HEK293 (cell line): ENCODE data around the gene SLC25A11.

Experiments used
- GFI1B ChIP-seq: fragments of 450-650 bp; formaldehyde crosslinking; IDR thresholded peaks from 2 replicates; pipeline ENCODE4 v1.5.1; 2016; ENCODE audit warnings: missing biosample characterization, missing genetic modification characterization
- IKZF3 ChIP-seq: fragments of 450-650 bp; IDR thresholded peaks from 2 replicates; pipeline ENCODE4 v1.5.0; 2018; ENCODE audit warnings: missing biosample characterization, mild to moderate bottlenecking, missing genetic modification characterization, moderate library complexity
- KLF16 ChIP-seq: fragments of 450-650 bp; formaldehyde crosslinking; IDR thresholded peaks from 2 replicates; pipeline ENCODE4 v1.5.1; 2017; ENCODE audit warnings: missing biosample characterization, missing genetic modification characterization
- OSR2 ChIP-seq: fragments of 450-650 bp; formaldehyde crosslinking; IDR thresholded peaks from 2 replicates; pipeline ENCODE4 v1.5.1; 2016; ENCODE audit warnings: missing biosample characterization, missing genetic modification characterization
- SCRT2 ChIP-seq: fragments of 450-650 bp; formaldehyde crosslinking; IDR thresholded peaks from 2 replicates; pipeline ENCODE4 v1.5.1; 2016; ENCODE audit warnings: missing biosample characterization, missing genetic modification characterization
- SP3 ChIP-seq: fragments of 450-650 bp; formaldehyde crosslinking; IDR thresholded peaks from 2 replicates; pipeline ENCODE4 v1.5.1; 2016; ENCODE audit warnings: missing biosample characterization, missing genetic modification characterization
- TCF7L2 ChIP-seq: IDR thresholded peaks from 2 replicates; pipeline ENCODE4 v1.6.1; 2011; ENCODE audit warnings: low read depth, mild to moderate bottlenecking, inconsistent platforms, low read length, moderate library complexity, borderline replicate concordance
- ZBTB17 ChIP-seq: fragments of 450-650 bp; formaldehyde crosslinking; IDR thresholded peaks from 2 replicates; pipeline ENCODE4 v1.5.1; 2016; ENCODE audit warnings: missing biosample characterization, missing genetic modification characterization
- ZBTB20 ChIP-seq: fragments of 450-650 bp; formaldehyde crosslinking; IDR thresholded peaks from 2 replicates; pipeline ENCODE4 v1.5.1; 2016; ENCODE audit warnings: missing biosample characterization, missing genetic modification characterization
- ZFHX2 ChIP-seq: fragments of 450-650 bp; formaldehyde crosslinking; conservative IDR thresholded peaks from 2 replicates; pipeline ENCODE4 v1.5.1; 2016; ENCODE audit warnings: missing biosample characterization, missing genetic modification characterization
- ZFP37 ChIP-seq: fragments of 450-650 bp; formaldehyde crosslinking; IDR thresholded peaks from 2 replicates; pipeline ENCODE4 v1.5.1; 2016; ENCODE audit warnings: missing biosample characterization, missing genetic modification characterization
- ZNF140 ChIP-seq: fragments of 450-650 bp; formaldehyde crosslinking; IDR thresholded peaks from 2 replicates; pipeline ENCODE4 v1.5.1; 2016; ENCODE audit warnings: missing biosample characterization, missing genetic modification characterization
- ZNF16 ChIP-seq: fragments of 450-650 bp; formaldehyde crosslinking; IDR thresholded peaks from 2 replicates; pipeline ENCODE4 v1.5.1; 2016; ENCODE audit warnings: low read depth, missing biosample characterization, missing genetic modification characterization
- ZNF221 ChIP-seq: fragments of 450-650 bp; formaldehyde crosslinking; IDR thresholded peaks from 2 replicates; pipeline ENCODE4 v1.5.1; 2017; ENCODE audit warnings: missing biosample characterization, missing genetic modification characterization, borderline replicate concordance
- ZNF24 ChIP-seq: fragments of 450-650 bp; formaldehyde crosslinking; IDR thresholded peaks from 2 replicates; pipeline ENCODE4 v1.5.1; 2016; ENCODE audit warnings: missing biosample characterization, missing genetic modification characterization
- ZNF248 ChIP-seq: fragments of 450-650 bp; formaldehyde crosslinking; IDR thresholded peaks from 2 replicates; pipeline ENCODE4 v1.5.1; 2017; ENCODE audit warnings: missing biosample characterization, missing genetic modification characterization
- ZNF391 ChIP-seq: fragments of 450-650 bp; formaldehyde crosslinking; IDR thresholded peaks from 2 replicates; pipeline ENCODE4 v1.5.1; 2016; ENCODE audit warnings: low read depth, missing biosample characterization, missing genetic modification characterization, borderline replicate concordance
- ZNF394 ChIP-seq: fragments of 450-650 bp; formaldehyde crosslinking; IDR thresholded peaks from 2 replicates; pipeline ENCODE4 v1.5.1; 2016; ENCODE audit warnings: missing biosample characterization, missing genetic modification characterization, mild to moderate bottlenecking, moderate library complexity, borderline replicate concordance
- ZNF426 ChIP-seq: fragments of 450-650 bp; formaldehyde crosslinking; IDR thresholded peaks from 2 replicates; pipeline ENCODE4 v1.5.1; 2017; ENCODE audit warnings: missing biosample characterization, missing genetic modification characterization, mild to moderate bottlenecking, inconsistent platforms, moderate library complexity
- ZNF707 ChIP-seq: fragments of 450-650 bp; formaldehyde crosslinking; IDR thresholded peaks from 2 replicates; pipeline ENCODE4 v1.5.1; 2016; ENCODE audit warnings: missing biosample characterization, missing genetic modification characterization
- ZNF747 ChIP-seq: fragments of 450-650 bp; formaldehyde crosslinking; IDR thresholded peaks from 2 replicates; pipeline ENCODE4 v1.5.1; 2016; ENCODE audit warnings: missing biosample characterization, missing genetic modification characterization
- ZNF776 ChIP-seq: fragments of 450-650 bp; formaldehyde crosslinking; IDR thresholded peaks from 2 replicates; pipeline ENCODE4 v1.5.0; 2017; ENCODE audit warnings: missing biosample characterization, missing genetic modification characterization, borderline replicate concordance
- TF ChIP-seq, protein P1 (sequence below): fragments of 450-650 bp; IDR thresholded peaks from 2 replicates; pipeline ENCODE4 v1.5.1; 2018; ENCODE audit warnings: missing biosample characterization, mild to moderate bottlenecking, missing genetic modification characterization
- TF ChIP-seq, protein P2 (sequence below): fragments of 450-650 bp; formaldehyde crosslinking; conservative IDR thresholded peaks from 2 replicates; pipeline ENCODE4 v1.5.1; 2016; ENCODE audit warnings: low read depth, missing biosample characterization, missing genetic modification characterization
- TF ChIP-seq, protein P3 (sequence below): fragments of 450-650 bp; formaldehyde crosslinking; IDR thresholded peaks from 2 replicates; pipeline ENCODE4 v1.5.1; 2016; ENCODE audit warnings: missing biosample characterization, missing genetic modification characterization
- TF ChIP-seq, protein P4 (sequence below): fragments of 450-650 bp; formaldehyde crosslinking; IDR thresholded peaks from 2 replicates; pipeline ENCODE4 v1.5.1; 2016; ENCODE audit warnings: missing biosample characterization, missing genetic modification characterization, borderline replicate concordance

The SLC25A11 gene

DNA sequence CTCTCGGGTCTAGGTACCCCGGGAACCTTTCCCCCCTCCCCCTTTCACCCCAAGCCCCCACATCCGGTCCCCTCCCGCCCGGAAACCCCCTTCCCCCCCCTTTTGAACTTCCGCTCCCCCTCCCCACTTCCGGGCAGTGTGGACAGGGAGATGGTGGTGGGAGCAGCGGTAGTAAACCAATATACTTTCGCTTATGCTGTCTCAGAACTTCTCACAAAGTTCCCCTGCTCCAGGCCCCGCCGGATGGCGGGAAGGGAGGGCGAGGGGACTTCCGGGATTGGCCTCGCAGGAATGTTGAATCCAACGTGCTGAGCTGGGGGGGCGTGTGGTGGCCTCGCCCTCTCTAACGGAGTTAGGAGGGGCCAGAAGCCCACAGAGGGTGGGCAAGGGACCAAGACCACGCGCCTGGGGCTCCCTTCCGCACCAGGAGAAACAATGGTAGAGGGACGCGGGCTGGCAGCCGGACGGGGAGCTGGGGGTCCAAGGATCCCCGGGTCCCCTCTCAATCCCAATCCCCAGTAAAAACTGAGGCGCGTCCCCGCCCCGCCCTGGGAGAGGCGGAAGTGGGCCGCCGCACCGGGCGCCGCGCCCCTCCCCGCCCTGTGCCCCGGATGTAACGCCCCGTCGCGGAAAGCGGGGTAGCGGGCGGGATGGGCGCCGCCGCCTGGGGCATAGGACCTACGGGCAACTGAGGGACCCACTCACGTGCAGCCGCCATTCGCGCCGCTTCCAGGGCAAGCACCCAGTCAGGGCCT is 7.7 kb upstream of the SLC25A11 start (continued):
- TF ChIP-seq OSR2 (tag by site-specific recombination), result no peak
- TF ChIP-seq ZFHX2 (tag by site-specific recombination), result 0 out of 2 replicates have a peak, but pooled peaks have one; percentile 8
- TF ChIP-seq, protein P1, sequence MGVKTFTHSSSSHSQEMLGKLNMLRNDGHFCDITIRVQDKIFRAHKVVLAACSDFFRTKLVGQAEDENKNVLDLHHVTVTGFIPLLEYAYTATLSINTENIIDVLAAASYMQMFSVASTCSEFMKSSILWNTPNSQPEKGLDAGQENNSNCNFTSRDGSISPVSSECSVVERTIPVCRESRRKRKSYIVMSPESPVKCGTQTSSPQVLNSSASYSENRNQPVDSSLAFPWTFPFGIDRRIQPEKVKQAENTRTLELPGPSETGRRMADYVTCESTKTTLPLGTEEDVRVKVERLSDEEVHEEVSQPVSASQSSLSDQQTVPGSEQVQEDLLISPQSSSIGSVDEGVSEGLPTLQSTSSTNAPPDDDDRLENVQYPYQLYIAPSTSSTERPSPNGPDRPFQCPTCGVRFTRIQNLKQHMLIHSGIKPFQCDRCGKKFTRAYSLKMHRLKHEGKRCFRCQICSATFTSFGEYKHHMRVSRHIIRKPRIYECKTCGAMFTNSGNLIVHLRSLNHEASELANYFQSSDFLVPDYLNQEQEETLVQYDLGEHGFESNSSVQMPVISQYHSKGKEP (tag by site-specific recombination), result no peak
- no peak for TF ChIP-seq ZNF747 (tag by site-specific recombination)
- TF ChIP-seq SCRT2 (tag by site-specific recombination), result no peak
- TF ChIP-seq, protein P2, sequence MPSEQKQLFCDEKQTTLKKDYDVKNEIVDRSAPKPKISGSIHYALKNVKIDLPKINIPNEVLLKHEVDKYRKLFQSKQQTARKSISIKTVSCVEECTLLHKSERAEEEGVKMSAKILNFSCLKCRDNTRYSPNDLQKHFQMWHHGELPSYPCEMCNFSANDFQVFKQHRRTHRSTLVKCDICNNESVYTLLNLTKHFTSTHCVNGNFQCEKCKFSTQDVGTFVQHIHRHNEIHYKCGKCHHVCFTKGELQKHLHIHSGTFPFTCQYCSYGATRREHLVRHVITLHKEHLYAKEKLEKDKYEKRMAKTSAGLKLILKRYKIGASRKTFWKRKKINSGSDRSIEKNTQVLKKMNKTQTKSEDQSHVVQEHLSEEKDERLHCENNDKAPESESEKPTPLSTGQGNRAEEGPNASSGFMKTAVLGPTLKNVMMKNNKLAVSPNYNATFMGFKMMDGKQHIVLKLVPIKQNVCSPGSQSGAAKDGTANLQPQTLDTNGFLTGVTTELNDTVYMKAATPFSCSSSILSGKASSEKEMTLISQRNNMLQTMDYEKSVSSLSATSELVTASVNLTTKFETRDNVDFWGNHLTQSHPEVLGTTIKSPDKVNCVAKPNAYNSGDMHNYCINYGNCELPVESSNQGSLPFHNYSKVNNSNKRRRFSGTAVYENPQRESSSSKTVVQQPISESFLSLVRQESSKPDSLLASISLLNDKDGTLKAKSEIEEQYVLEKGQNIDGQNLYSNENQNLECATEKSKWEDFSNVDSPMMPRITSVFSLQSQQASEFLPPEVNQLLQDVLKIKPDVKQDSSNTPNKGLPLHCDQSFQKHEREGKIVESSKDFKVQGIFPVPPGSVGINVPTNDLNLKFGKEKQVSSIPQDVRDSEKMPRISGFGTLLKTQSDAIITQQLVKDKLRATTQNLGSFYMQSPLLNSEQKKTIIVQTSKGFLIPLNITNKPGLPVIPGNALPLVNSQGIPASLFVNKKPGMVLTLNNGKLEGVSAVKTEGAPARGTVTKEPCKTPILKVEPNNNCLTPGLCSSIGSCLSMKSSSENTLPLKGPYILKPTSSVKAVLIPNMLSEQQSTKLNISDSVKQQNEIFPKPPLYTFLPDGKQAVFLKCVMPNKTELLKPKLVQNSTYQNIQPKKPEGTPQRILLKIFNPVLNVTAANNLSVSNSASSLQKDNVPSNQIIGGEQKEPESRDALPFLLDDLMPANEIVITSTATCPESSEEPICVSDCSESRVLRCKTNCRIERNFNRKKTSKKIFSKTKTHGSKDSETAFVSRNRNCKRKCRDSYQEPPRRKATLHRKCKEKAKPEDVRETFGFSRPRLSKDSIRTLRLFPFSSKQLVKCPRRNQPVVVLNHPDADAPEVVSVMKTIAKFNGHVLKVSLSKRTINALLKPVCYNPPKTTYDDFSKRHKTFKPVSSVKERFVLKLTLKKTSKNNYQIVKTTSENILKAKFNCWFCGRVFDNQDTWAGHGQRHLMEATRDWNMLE (tag by site-specific recombination), result no peak; the same call in 1 of the 2 replicates
- 0 out of 2 replicates have a peak, but pooled peaks have one; percentile 66 for TF ChIP-seq ZFP37 (tag by site-specific recombination)
- 0 out of 2 replicates have a peak, but pooled peaks have one; percentile 26 for TF ChIP-seq ZNF394 (tag by site-specific recombination)
- no peak for TF ChIP-seq ZNF221 (tag by site-specific recombination)
- TF ChIP-seq ZBTB20 (tag by site-specific recombination), result peak; percentile 37; the same call in 1 of the 2 replicates
- no peak for TF ChIP-seq ZNF248 (tag by site-specific recombination)
- TF ChIP-seq, protein P3, sequence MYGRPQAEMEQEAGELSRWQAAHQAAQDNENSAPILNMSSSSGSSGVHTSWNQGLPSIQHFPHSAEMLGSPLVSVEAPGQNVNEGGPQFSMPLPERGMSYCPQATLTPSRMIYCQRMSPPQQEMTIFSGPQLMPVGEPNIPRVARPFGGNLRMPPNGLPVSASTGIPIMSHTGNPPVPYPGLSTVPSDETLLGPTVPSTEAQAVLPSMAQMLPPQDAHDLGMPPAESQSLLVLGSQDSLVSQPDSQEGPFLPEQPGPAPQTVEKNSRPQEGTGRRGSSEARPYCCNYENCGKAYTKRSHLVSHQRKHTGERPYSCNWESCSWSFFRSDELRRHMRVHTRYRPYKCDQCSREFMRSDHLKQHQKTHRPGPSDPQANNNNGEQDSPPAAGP (tag by site-specific recombination), result peak; percentile 70; the same call in 1 of the 2 replicates
- TF ChIP-seq ZBTB17, result no peak
- TF ChIP-seq SP3, result peak; percentile 91
- peak; percentile 64 for TF ChIP-seq KLF16 (tag by site-specific recombination)
- TF ChIP-seq ZNF16 (tag by site-specific recombination), result no peak
- TF ChIP-seq GFI1B (tag by site-specific recombination), result no peak
- TF ChIP-seq IKZF3 (tag by site-specific recombination), result peak; percentile 48; the same call in 1 of the 2 replicates
- TF ChIP-seq ZNF426 (tag by site-specific recombination), result no peak
- 0 out of 2 replicates have a peak, but pooled peaks have one; percentile 11 for TF ChIP-seq ZNF24 (tag by site-specific recombination)
- TF ChIP-seq ZNF707 (tag by site-specific recombination), result no peak
- TF ChIP-seq TCF7L2, result no peak
- no peak for TF ChIP-seq ZNF391 (tag by site-specific recombination)
- TF ChIP-seq ZNF776 (tag by site-specific recombination), result no peak
- no peak for TF ChIP-seq ZNF140 (tag by site-specific recombination)
- TF ChIP-seq, protein P4, sequence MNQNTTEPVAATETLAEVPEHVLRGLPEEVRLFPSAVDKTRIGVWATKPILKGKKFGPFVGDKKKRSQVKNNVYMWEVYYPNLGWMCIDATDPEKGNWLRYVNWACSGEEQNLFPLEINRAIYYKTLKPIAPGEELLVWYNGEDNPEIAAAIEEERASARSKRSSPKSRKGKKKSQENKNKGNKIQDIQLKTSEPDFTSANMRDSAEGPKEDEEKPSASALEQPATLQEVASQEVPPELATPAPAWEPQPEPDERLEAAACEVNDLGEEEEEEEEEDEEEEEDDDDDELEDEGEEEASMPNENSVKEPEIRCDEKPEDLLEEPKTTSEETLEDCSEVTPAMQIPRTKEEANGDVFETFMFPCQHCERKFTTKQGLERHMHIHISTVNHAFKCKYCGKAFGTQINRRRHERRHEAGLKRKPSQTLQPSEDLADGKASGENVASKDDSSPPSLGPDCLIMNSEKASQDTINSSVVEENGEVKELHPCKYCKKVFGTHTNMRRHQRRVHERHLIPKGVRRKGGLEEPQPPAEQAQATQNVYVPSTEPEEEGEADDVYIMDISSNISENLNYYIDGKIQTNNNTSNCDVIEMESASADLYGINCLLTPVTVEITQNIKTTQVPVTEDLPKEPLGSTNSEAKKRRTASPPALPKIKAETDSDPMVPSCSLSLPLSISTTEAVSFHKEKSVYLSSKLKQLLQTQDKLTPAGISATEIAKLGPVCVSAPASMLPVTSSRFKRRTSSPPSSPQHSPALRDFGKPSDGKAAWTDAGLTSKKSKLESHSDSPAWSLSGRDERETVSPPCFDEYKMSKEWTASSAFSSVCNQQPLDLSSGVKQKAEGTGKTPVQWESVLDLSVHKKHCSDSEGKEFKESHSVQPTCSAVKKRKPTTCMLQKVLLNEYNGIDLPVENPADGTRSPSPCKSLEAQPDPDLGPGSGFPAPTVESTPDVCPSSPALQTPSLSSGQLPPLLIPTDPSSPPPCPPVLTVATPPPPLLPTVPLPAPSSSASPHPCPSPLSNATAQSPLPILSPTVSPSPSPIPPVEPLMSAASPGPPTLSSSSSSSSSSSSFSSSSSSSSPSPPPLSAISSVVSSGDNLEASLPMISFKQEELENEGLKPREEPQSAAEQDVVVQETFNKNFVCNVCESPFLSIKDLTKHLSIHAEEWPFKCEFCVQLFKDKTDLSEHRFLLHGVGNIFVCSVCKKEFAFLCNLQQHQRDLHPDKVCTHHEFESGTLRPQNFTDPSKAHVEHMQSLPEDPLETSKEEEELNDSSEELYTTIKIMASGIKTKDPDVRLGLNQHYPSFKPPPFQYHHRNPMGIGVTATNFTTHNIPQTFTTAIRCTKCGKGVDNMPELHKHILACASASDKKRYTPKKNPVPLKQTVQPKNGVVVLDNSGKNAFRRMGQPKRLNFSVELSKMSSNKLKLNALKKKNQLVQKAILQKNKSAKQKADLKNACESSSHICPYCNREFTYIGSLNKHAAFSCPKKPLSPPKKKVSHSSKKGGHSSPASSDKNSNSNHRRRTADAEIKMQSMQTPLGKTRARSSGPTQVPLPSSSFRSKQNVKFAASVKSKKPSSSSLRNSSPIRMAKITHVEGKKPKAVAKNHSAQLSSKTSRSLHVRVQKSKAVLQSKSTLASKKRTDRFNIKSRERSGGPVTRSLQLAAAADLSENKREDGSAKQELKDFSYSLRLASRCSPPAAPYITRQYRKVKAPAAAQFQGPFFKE, result no peak
